Stimulated activated CD8-positive, alpha-beta memory T cell treated with anti-CD3 and anti-CD28 coated beads, Interleukin-7, amount 100 ng/mL, for 48 hours (primary cell): Measurements from ENCODE around the gene MYH11.
"Not testable (repeated sequence)": the region's sequence is repeated elsewhere in the genome, so short reads cannot be mapped to it uniquely, and the experiment has no call there.

Experiments
- DNase-seq, 2 donors: peaks; one replicate each; pipeline ENCODE4 v3.0.0-alpha.2; 2020; ENCODE audit warnings: low read depth in 1 of 2; ENCODE audit errors: extremely low read depth in 1 of 2

MYH11 gene

GRCh38 chr16:15846510-15846909, 10.3 kb downstream of the MYH11 start:
- DNase-seq: no peak

GRCh38 chr16:15843635-15844279, 13.1 kb downstream of the MYH11 start:
- no peak for DNase-seq

DNA sequence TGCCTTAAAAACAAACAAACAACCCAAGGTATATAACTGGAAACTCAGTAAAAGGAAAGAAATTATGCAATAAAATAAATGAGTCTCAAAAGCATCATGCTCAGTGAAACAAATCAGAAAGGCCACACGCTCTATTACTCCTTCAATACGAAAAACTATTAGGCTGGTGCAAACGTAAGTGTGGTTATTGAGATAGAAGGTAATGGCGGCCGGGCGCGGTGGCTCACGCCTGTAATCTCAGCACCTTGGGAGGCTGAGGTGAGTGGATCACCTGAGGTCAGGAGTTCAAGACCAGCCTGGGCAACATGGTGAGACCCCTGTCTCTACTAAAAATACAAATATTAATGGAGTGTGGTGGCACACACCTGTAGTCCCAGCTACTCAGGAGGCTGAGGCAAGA, 17.6 kb downstream of the MYH11 start:
- DNase-seq: not testable (repeated sequence)

DNA sequence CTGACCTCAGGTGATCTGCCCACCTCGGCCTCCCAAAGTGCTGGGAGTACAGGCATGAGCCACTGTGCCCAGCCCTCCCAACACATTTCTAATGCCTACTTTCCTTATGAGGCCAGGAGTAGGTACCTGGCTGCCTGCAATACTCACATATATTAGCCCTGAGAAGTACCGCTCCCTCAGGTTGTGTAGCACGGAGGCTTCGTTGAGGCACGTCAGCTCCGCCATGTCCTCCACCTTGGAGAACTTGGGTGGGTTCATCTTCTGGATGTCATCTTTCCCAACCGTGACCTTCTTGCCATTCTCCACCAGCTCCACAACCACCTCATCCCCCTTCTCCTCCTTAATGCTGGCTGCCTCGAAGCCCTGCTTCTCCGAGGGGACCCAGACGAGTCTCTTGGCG, 19.1 kb downstream of the MYH11 start:
- no peak for DNase-seq

GRCh38 chr16:15836965-15837611, 19.7 kb downstream of the MYH11 start:
- DNase-seq: no peak

DNA sequence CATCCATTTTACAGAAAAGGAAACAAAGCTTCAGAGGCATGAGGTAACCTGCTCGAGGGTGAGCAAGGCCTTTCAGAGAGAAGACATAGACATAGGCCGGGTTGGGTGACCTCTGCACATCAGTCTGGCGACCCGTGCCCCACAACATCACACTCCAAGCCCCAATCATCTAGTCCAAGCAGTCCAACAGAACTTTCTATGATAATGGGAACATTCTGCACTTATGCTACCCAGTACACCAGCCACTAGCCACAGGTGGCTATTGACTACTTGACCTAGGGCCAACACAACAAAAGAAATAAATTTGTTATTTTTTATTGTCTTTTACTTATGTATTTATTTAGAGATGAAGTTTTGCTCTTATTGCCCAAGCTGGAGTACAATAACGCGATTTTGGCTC, 20.8 kb downstream of the MYH11 start:
- DNase-seq: no peak

GRCh38 chr16:15835136-15835878, 21.5 kb downstream of the MYH11 start:
- no peak for DNase-seq

DNA sequence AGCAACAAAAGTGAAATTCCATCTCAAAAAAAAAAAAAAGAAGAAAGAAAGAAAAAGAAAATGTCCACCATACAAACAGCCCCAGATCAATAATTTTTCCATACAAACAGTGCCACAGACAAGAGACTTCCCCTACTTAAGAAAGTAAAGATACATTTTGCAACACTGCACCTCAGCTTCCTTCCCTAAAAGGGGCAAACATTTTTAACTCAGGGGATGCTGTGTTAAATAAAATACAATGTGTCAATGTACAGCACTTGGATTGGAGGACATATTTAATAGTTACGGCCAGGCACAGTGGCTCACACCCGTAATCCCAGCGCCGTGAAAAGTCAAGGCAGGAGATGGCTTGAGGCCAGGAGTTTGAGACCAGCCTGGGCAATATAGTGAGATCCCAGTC, 22.3 kb downstream of the MYH11 start:
- DNase-seq: no peak

DNA sequence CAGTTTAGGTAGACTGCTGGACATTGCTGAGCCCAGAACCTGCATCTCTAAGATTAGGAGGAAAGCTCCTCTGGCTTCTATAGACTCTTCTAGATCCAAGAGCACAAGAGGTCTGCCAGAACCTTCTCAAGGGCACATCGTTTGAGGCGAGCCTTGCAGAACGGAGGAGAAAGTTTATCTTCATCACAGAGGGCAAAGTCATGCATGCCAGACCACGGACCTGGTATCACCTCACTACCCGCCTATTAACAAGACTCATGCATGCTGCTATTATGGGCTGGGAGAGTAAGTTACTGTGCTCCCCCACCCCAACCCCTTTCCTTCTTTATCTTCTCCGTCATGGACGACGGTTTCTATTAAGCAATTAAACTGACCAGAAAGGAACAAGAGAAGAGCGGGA, 23.3 kb downstream of the MYH11 start:
- DNase-seq: no peak

DNA sequence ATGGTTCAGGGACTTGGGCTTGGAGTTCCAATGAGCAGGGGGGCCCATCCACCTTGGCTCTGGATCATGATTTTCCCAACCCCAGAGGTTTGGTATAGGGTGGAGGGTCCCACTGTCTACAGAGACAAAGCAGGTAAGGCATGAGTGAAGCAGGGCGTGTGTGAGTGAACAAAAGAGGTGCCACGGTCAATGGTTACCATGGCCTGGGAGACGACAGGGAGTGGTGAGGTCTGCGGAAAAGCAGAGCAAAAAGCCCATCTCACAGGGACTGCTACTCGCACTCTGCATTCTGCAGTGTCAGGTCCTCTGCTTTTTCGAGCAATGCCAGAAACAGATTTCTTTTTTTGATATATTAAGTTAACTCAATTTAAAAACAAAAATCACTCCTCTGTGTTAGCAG, 24.6 kb downstream of the MYH11 start:
- DNase-seq: no peak

DNA sequence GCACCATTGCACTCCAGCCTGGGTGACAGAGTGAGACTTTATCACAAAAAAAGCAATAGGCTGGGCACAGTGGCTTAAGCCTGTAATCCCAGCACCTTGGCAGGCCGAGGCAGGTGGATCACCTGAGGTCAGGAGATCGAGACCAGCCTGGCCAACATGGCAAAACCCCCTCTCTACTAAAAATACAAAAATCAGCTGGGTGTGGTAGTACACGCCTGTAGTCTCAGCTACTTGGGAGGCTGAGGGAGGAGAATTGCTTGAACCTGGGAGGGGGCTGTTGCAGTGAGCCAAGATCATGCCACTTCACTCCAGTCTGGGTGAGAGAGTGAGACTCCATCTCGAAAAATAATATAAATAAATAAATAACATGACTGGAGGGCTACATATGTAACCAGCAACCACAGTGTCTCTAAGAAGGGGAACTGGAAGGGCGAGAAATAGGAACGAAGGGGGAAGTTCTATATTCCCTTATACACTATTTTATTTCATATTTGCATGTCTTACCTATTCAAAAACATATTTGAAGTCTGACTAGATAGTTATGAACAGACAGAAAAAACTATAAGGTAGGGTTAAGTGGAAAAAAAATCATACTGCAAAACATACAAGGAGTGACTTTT, 25.9 kb downstream of the MYH11 start:
- no peak for DNase-seq

GRCh38 chr16:15829460-15829859, 27.4 kb downstream of the MYH11 start:
- DNase-seq: no peak

- DNase-seq: no peak
Measured at GRCh38 chr16:15827709-15828343, 29.0 kb downstream of the MYH11 start.

DNA sequence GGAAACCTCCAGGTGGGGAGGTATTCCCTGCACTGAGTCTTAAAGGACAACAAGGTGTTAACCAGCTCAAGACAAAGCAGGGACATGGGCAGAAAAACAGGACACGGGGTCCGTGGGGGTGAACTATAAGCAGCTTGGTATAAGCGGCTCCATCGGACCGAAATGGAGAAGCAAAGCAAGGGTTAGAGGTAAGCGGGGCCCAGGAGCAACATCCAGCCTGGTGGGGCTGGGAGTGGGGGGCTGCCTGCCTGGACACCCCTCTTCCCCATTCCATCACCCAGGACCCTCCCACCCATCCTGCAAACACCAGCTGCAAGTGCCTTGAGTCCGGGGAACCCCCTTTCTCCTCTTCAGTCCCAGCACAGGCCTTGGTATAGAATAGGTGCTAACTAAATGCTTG, 29.5 kb downstream of the MYH11 start:
- no peak for DNase-seq

- no peak for DNase-seq
Measured at GRCh38 chr16:15825750-15826305, 31.0 kb downstream of the MYH11 start.

- DNase-seq: no peak
Measured at GRCh38 chr16:15822957-15823356, 33.9 kb downstream of the MYH11 start.

GRCh38 chr16:15820837-15821236, 36.0 kb downstream of the MYH11 start:
- no peak for DNase-seq

- DNase-seq: no peak
Measured at GRCh38 chr16:15819046-15819445, 37.8 kb downstream of the MYH11 start.

DNA sequence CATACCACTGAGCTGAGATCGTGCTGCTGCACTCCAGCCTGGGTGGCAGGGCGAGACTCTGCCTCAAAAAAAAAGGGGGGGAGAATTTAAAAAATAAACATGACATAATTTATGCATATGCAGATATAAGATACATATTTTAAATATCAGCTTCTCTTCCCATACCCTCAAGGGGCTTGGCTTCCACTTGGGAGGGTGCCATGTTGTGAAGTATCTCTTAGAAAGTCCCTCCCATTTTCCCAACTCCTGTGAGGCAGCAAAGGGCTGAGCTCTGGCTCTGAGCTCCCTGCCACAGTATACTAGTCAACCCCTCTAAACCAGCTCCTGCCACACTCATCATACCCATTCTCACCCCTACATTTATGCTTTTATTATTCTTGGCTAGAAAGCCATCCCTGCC, 39.4 kb downstream of the MYH11 start:
- DNase-seq: no peak

- no peak for DNase-seq
Measured at GRCh38 chr16:15816228-15816627, 40.6 kb downstream of the MYH11 start.

DNA sequence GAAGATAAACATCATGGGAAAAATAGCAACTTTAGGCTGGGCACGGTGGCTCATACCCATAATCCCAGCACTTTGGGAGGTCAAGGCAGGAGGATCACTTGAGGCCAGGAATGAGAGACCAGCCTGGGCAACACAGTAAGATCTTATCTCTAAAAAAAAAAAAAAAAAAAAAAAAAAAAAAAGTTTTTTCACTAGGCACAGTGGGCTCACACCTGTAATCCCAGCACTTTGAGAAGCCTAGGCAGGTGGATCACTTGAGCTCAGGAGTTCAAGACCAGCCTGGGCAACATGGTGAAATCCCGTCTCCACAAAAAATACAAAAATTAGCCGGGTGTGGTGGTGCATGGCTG, 44.5 kb downstream of the MYH11 start:
- not testable (repeated sequence) for DNase-seq
